GM12801 (cell line): Measurements from ENCODE around the gene NLRP13.

Experiments used
- CTCF ChIP-seq: IDR thresholded peaks from one replicate; pipeline ENCODE4 v1.5.1; 2011; ENCODE audit warnings: control low read depth; ENCODE audit not compliant: insufficient read length; ENCODE audit errors: extremely low read depth

The NLRP13 gene

GRCh38 chr19:55857149-55857548 is 75.0 kb downstream of the NLRP13 start:
- TF ChIP-seq CTCF: no peak

GRCh38 chr19:55855160-55855559 is 77.0 kb downstream of the NLRP13 start:
- no peak for TF ChIP-seq CTCF
